C4-2B (cell line): Measurements from ENCODE around the gene APOBEC3H.

Experiments
- CTCF ChIP-seq: fragments of 450-650 bp; conservative IDR thresholded peaks from 2 replicates; pipeline ENCODE4 v1.5.1; 2017; ENCODE audit warnings: mild to moderate bottlenecking
- ZFX ChIP-seq: fragments of 450-650 bp; IDR thresholded peaks from 2 replicates; pipeline ENCODE4 v1.6.1; 2017

DNA sequence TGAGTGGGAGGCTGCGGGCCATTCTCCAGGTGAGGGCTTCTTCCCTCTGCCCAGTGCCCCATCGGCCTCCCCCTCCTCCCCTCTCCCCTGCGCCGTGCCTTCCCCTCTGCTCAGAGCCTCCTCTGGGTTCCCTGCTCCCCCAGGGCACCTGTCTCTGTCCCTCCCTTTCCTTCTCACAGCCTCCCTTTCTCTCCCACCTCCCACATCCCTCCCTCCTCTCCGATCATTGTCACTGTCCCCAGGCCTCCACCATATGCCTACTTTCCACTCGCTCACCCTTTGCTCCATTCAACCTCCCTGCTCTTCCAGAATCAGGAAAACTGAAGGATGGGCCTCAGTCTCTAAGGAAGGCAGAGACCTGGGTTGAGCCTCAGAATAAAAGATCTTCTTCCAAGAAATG lies 9.9 kb upstream of the APOBEC3H start:
- no peak for TF ChIP-seq CTCF
- TF ChIP-seq ZFX, result no peak
